Activated naive CD4-positive, alpha-beta T cell treated with anti-CD3 and anti-CD28 coated beads, Interleukin-2, amount 50 U/mL, for 24 hours (primary cell): ENCODE results near the gene EFCAB8.

Experiments
- H3K27ac Mint-ChIP-seq: one replicate; pipeline ENCODE4 v1.8.0; 2021; ENCODE audit warnings: mild to moderate bottlenecking, mixed read lengths
- H3K27me3 Mint-ChIP-seq: one replicate; pipeline ENCODE4 v1.8.0; 2021; ENCODE audit warnings: mixed read lengths
- H3K36me3 Mint-ChIP-seq: one replicate; pipeline ENCODE4 v1.8.0; 2021; ENCODE audit warnings: mixed read lengths
- H3K4me1 Mint-ChIP-seq: one replicate; pipeline ENCODE4 v1.8.0; 2021; ENCODE audit warnings: mixed read lengths
- H3K4me3 Mint-ChIP-seq: one replicate; pipeline ENCODE4 v1.8.0; 2021; ENCODE audit warnings: mild to moderate bottlenecking, mixed read lengths
- H3K9me3 Mint-ChIP-seq: one replicate; pipeline ENCODE4 v1.8.0; 2021; ENCODE audit warnings: mixed read lengths

EFCAB8 gene

GRCh38 chr20:33002087-33002808, 143.5 kb downstream of the EFCAB8 start:
- peaks cover 6% of the 10 kb centered on the region for H3K9me3 Mint-ChIP-seq
- H3K36me3 Mint-ChIP-seq: no peaks in the 10 kb centered on the region
- H3K4me1 Mint-ChIP-seq: peaks cover 39% of the 10 kb centered on the region
- no peaks in the 10 kb centered on the region for H3K27me3 Mint-ChIP-seq
- no peak overlapping the region for H3K4me3 Mint-ChIP-seq
- no peak overlapping the region for H3K27ac Mint-ChIP-seq

DNA sequence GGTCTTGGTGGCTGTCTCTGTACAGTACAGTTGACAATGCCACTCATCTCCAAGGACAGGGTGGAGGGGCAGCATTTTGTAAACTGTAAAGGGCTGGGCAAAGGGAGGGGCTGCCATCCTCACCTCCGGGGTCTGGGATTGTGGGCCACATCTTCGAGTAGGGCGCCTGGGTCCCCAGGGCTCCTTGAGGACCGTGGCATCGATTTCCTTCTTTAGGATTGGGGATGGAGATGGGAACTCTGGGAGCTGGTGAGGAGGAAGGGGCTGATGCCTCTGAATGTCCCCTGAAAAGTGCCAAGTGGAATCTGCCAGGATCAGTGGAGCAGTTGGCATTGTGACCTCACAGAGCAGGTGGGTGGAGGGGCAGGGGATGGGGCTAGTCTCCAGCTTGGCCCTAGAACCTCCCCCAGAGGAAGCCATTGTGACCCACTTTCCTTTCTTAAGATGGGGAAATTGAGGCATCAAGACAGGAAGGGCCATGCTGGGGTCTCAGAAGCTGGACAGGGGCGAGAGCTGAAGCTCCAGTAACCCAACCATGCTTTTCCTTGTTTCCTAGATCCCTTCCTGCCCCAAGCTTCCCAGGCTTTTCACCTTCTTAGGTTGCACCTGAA, 145.5 kb downstream of the EFCAB8 start, which contains the start of gene SUN5:
TSS of gene SUN5 (minus strand) at position 293 of the 611 bp plus-strand sequence. CDS start at position 200, 93 bp downstream.
- peaks cover 6% of the 10 kb centered on the region for H3K9me3 Mint-ChIP-seq

DNA sequence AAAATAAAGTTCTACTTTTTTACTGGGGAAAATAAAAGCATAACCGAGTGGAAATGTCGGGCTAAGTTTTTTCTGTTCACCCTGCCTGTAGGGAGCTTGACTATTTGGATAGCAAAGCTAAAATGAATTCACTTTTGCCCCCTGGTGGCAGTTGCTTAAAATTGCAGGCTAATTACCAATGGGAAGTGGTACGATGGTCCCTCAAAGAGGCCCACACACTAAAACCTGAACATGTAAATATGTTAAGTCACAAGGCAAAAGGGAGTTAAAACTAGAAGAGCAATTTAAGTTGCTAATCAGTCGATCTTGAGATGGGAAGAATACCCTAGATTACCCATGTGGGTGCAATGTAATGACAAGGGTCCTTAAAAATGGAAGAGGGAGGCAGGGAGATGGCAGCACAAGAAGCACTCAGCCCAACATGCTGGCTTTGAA, 146.4 kb downstream of the EFCAB8 start:
- peaks cover 34% of the 10 kb centered on the region for H3K4me1 Mint-ChIP-seq
- no peaks in the 10 kb centered on the region for H3K27me3 Mint-ChIP-seq
- H3K9me3 Mint-ChIP-seq: peaks cover 6% of the 10 kb centered on the region
- H3K36me3 Mint-ChIP-seq: no peaks in the 10 kb centered on the region
- no peak overlapping the region for H3K4me3 Mint-ChIP-seq
- peak overlapping the region; percentile 36 for H3K27ac Mint-ChIP-seq

More for the DNA sequence above, 145.5 kb downstream of the EFCAB8 start, which contains the start of gene SUN5:
- peak within 1 kb of the TSS; percentile 15 for H3K27ac Mint-ChIP-seq
- no peak within 1 kb of the TSS for H3K4me3 Mint-ChIP-seq
- H3K36me3 Mint-ChIP-seq: no peaks in the 10 kb centered on the region
- no peaks in the 10 kb centered on the region for H3K27me3 Mint-ChIP-seq
- H3K4me1 Mint-ChIP-seq: peaks cover 34% of the 10 kb centered on the region

- H3K4me1 Mint-ChIP-seq: peaks cover 28% of the 10 kb centered on the region
- no peaks in the 10 kb centered on the region for H3K36me3 Mint-ChIP-seq
- H3K27me3 Mint-ChIP-seq: no peaks in the 10 kb centered on the region
- H3K9me3 Mint-ChIP-seq: peaks cover 6% of the 10 kb centered on the region
- H3K27ac Mint-ChIP-seq: no peak overlapping the region
- no peak overlapping the region for H3K4me3 Mint-ChIP-seq
Measured at GRCh38 chr20:33005908-33006775, 147.4 kb downstream of the EFCAB8 start.

DNA sequence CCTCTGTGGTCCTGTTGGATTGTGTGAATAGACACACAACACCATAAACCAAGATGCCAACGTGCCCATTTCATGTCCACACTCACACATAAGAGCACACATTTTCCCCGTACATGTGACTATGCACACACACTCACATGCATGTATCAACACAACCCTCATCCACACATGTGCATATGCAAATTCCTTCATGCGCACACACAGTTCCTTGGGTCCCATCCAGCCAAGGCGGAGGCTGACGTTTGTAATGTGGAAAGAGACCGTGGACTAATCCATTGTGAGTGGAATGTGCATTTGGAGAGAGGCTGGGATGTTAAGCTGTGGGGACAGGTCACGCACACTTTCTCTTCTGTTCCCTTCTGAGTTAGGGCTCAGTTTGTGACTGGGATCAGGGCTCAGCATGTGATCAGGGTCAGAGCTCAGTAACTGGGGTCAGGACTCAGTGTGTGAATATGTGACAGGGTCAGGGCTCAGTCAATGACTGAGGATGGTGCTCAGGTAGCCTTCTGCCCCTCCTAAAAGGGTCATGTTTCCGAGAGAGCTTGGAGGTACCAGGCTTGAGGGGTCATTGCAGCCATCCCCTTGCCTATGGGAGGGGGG, 148.2 kb downstream of the EFCAB8 start:
- peaks cover 22% of the 10 kb centered on the region for H3K4me1 Mint-ChIP-seq
- peaks cover 6% of the 10 kb centered on the region for H3K9me3 Mint-ChIP-seq
- H3K27me3 Mint-ChIP-seq: no peaks in the 10 kb centered on the region
- H3K4me3 Mint-ChIP-seq: no peak overlapping the region
- no peak overlapping the region for H3K27ac Mint-ChIP-seq
- no peaks in the 10 kb centered on the region for H3K36me3 Mint-ChIP-seq

DNA sequence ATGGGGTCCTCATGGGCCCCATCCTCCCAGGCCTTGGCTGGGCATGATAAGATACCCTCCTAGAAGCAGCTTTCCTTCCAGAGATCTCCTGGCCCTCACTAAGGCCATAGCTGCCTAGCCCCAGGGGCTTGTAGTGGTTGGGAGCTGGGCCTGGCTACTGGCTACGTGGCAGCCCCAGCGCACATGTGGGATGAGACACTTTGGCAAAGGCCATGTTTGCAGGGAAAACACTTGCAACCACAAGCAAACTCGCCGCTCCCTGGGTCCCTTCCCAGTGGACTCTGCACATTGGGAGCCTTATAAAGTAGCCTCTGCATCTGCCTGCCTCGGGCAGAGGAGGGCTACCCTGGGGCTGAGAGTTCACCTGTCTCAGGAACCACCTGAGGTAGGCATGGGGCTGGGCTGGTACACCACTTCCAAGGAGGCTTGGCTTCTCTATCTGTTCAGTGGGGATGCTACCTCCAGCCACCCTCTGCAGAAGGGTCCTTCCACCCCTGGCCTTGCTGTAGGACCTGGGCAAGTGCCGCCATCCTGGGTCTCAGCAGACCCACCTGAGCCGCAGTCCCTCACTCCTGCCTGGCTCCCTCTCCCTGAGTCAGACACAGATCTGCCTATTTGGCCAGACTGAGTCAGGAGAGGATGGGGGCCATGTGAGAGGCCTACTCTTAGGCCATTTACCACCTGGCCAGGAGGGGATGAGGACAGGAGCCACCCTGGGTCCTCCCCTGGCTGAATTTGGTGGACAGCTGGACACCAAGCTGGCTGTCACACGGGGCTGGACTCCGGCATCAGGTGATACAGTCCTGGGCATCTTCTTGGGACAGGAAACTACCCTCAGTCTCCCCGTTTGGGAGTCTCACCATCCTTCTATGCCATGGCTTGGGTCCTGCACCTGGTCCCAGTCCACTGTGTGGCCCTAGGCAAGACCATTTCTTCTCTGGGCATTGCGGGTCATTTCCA, 148.9 kb downstream of the EFCAB8 start, which contains the start of gene BPIFB2:
TSS of gene BPIFB2 (plus strand) at position 329 of the 960 bp plus-strand sequence. CDS start 871 bp downstream, outside the sequence.
- Mint-ChIP-seq H3K27me3 (no peaks in the 10 kb centered on the region), H3K9me3 (peaks cover 6% of the 10 kb centered on the region), H3K4me3 (no peak within 1 kb of the TSS), H3K27ac (no peak within 1 kb of the TSS), H3K4me1 (peaks cover 23% of the 10 kb centered on the region), H3K36me3 (no peaks in the 10 kb centered on the region)

DNA sequence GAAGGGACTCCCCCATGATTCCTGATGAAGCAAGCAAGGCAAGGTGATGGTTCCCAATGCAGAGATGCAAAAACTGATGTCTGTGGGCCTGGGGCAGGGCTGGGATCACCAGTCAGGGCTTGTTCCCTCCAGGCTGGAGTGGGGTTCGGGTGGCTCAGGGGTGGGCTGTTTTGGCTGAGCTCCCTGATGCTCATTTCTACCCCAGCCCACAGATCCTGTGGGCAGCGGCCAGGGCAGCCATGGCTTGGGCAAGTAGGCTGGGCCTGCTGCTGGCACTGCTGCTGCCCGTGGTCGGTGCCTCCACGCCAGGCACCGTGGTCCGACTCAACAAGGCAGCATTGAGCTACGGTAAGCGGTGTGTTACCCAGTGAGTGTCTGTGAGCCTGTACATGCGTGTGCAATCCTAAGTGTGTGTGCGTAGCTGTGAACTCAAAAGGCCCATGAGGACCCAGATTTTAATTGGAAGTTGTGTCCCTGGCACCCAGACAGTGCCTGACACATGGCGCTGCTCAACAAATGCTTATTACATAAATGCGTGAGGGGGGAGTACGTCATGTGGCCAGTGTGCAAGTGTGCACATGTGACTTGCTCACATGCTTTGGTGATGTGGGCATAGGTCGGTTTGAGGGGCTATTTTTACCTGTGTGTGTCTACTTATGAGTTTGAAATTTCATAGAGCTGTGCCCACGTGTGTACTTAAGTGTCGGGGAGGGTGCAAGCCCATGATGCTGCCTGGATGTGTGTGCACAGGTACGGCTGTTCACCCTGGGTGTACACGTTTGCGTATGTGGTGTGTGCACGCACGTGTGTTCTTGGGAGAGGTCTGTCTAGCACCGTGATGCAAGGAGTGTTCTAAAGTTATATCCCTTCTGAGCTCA, 149.9 kb downstream of the EFCAB8 start:
- Mint-ChIP-seq H3K4me1 (peaks cover 26% of the 10 kb centered on the region), H3K4me3 (no peak overlapping the region), H3K9me3 (peaks cover 6% of the 10 kb centered on the region), H3K27ac (no peak overlapping the region), H3K36me3 (no peaks in the 10 kb centered on the region), H3K27me3 (no peaks in the 10 kb centered on the region)

- H3K36me3 Mint-ChIP-seq: no peaks in the 10 kb centered on the region
- H3K4me3 Mint-ChIP-seq: no peak overlapping the region
- H3K27ac Mint-ChIP-seq: peak overlapping the region; percentile 30
- H3K27me3 Mint-ChIP-seq: no peaks in the 10 kb centered on the region
- peaks cover 6% of the 10 kb centered on the region for H3K9me3 Mint-ChIP-seq
- H3K4me1 Mint-ChIP-seq: peaks cover 17% of the 10 kb centered on the region
Measured at GRCh38 chr20:33009214-33010132, 150.8 kb downstream of the EFCAB8 start.

- Mint-ChIP-seq H3K9me3 (peaks cover 4% of the 10 kb centered on the region), H3K36me3 (no peaks in the 10 kb centered on the region), H3K4me1 (peaks cover 13% of the 10 kb centered on the region), H3K4me3 (no peak overlapping the region), H3K27ac (no peak overlapping the region), H3K27me3 (no peaks in the 10 kb centered on the region)
Measured at GRCh38 chr20:33010133-33010504, 151.4 kb downstream of the EFCAB8 start.

- Mint-ChIP-seq H3K36me3 (no peaks in the 10 kb centered on the region), H3K4me3 (no peak overlapping the region), H3K27me3 (no peaks in the 10 kb centered on the region), H3K9me3 (no peaks in the 10 kb centered on the region), H3K4me1 (peaks cover 13% of the 10 kb centered on the region), H3K27ac (no peak overlapping the region)
Measured at GRCh38 chr20:33010674-33011449, 152.1 kb downstream of the EFCAB8 start.
